GM12878 (cell line): Measurements from ENCODE around the gene IFRD2. TPM values are rescaled to one million over a fixed set of nuclear protein-coding genes. Genes with fewer than 3 reads are reported as not detected.

ENCODE experiments used
- BCL11A ChIP-seq: IDR thresholded peaks from 2 replicates; pipeline ENCODE4 v1.6.1; 2011; ENCODE audit warnings: low read depth, low read length
- CBFB ChIP-seq: IDR thresholded peaks from 2 replicates; pipeline ENCODE4 v1.6.1; 2016; ENCODE audit warnings: antibody characterized with exemption, low read depth
- CHD4 ChIP-seq: fragments of 200-600 bp; sonication (generic); IDR thresholded peaks from 2 replicates; pipeline ENCODE4 v1.6.1; 2016; ENCODE audit warnings: mild to moderate bottlenecking
- CREM ChIP-seq: IDR thresholded peaks from 2 replicates; pipeline ENCODE4 v1.6.1; 2014; ENCODE audit warnings: antibody characterized with exemption, low read depth
- DPF2 ChIP-seq: fragments of 450-650 bp; IDR thresholded peaks from 2 replicates; pipeline ENCODE4 v1.6.1; 2017; ENCODE audit warnings: mild to moderate bottlenecking
- EED ChIP-seq: sonication (generic); IDR thresholded peaks from 2 replicates; pipeline ENCODE4 v1.6.1; 2016; ENCODE audit warnings: antibody characterized with exemption, low read depth
- ESRRA ChIP-seq: IDR thresholded peaks from 2 replicates; pipeline ENCODE4 v1.6.1; 2012; ENCODE audit warnings: mild to moderate bottlenecking, low read length, improper control_type of control experiment
- IRF4 ChIP-seq: IDR thresholded peaks from 2 replicates; pipeline ENCODE4 v1.6.1; 2011; ENCODE audit warnings: low read depth, low read length
- MEF2A ChIP-seq: IDR thresholded peaks from 2 replicates; pipeline ENCODE4 v1.6.1; 2011; ENCODE audit warnings: low read depth, mild to moderate bottlenecking, low read length, moderate library complexity; ENCODE audit not compliant: insufficient read depth
- NR2C2 ChIP-seq: IDR thresholded peaks from 2 replicates; pipeline ENCODE4 v1.6.1; 2011; ENCODE audit warnings: borderline replicate concordance, low read depth; ENCODE audit not compliant: control insufficient read depth, insufficient read length
- PAX5 ChIP-seq: IDR thresholded peaks from 2 replicates; pipeline ENCODE4 v1.6.1; 2011; ENCODE audit warnings: low read depth, low read length, borderline replicate concordance
- PRDM15 ChIP-seq: fragments of 450-650 bp; formaldehyde crosslinking; IDR thresholded peaks from 2 replicates; pipeline ENCODE4 v1.4.0; 2020; ENCODE audit warnings: mild to moderate bottlenecking, moderate library complexity
- RAD21 ChIP-seq: IDR thresholded peaks from 2 replicates; pipeline ENCODE4 v1.6.1; 2011; ENCODE audit warnings: mild to moderate bottlenecking, low read depth, low read length, moderate library complexity; ENCODE audit not compliant: insufficient read depth
- RAD51 ChIP-seq: fragments of 450-650 bp; IDR thresholded peaks from 2 replicates; pipeline ENCODE4 v1.6.1; 2016; ENCODE audit warnings: moderate library complexity, mild to moderate bottlenecking, inconsistent platforms
- REST ChIP-seq: IDR thresholded peaks from 2 replicates; pipeline ENCODE4 v1.6.1; 2012; ENCODE audit warnings: mild to moderate bottlenecking, low read depth, low read length
- RFX5 ChIP-seq: IDR thresholded peaks from 2 replicates; pipeline ENCODE4 v1.6.1; 2011; ENCODE audit warnings: low read depth, low read length, improper control_type of control experiment
- RUNX3 ChIP-seq: IDR thresholded peaks from 2 replicates; pipeline ENCODE4 v1.6.1; 2012; ENCODE audit warnings: low read length, inconsistent platforms
- SMC3 ChIP-seq: IDR thresholded peaks from 2 replicates; pipeline ENCODE4 v1.6.1; 2011; ENCODE audit warnings: low read length, improper control_type of control experiment, borderline replicate concordance
- SREBF2 ChIP-seq: IDR thresholded peaks from 2 replicates; pipeline ENCODE4 v1.6.1; 2012; ENCODE audit warnings: mild to moderate bottlenecking, low read length
- TCF3 ChIP-seq: IDR thresholded peaks from 2 replicates; pipeline ENCODE4 v1.6.1; 2012; ENCODE audit warnings: low read depth, mild to moderate bottlenecking, low read length, borderline replicate concordance; ENCODE audit not compliant: insufficient read depth
- USF2 ChIP-seq: IDR thresholded peaks from 2 replicates; pipeline ENCODE4 v1.6.1; 2011; ENCODE audit warnings: low read depth, low read length, improper control_type of control experiment, borderline replicate concordance
- polyA plus RNA-seq, 11 experiments: library from polyadenylated mRNA; depleted of rRNA in 4 of 11; unstranded in 6 of 11; stranded (reverse) in 5 of 11; fragments of >200 nt; fragmentation: Nextera tagmentation in 4 of 11; fragmentation: Illumina TruSeq in 1 of 11; extraction: Ambion mirVana in 4 of 11; extraction: Trizol in 1 of 11; gene quantifications; 1 replicate in 1 of 11; 2 replicates in 10 of 11; pipeline versions ENCODE4 v1.2.1 to v1.2.3, GENCODE V29; 2011 to 2016; ENCODE audit warnings: inconsistent platforms in 2 of 11, missing spikeins in 2 of 11, low read depth in 1 of 11
- total RNA-seq, 4 experiments: library from RNA; depleted of rRNA in 3 of 4; stranded (reverse); fragments of >200 nt in 3 of 4; fragmentation: Illumina TruSeq in 1 of 4; extraction: Trizol in 1 of 4; gene quantifications; 2 replicates each; pipeline versions ENCODE4 v1.2.1 to v1.2.3, GENCODE V29; 2013 to 2021

The IFRD2 gene
- total and polyA plus RNA-seq, 10 of the 15 experiments (the other 5 are each of a cell fraction or from before 2014, with no cell fraction given): 19.1 to 153 (median 80.3) TPM

GRCh38 chr3:50324351-50325112 lies 32.3 kb upstream of the IFRD2 start (continued):
- TF ChIP-seq PRDM15 (no peak), CREM (no peak), RFX5 (no peak), RAD51 (no peak), RAD21 (peak; percentile 66), CBFB (no peak), EED (no peak), RUNX3 (no peak), ESRRA (no peak), PAX5 (no peak), SREBF2 (no peak), NR2C2 (no peak), MEF2A (no peak), CHD4 (no peak), TCF3 (no peak), USF2 (no peak), IRF4 (no peak), DPF2 (no peak), SMC3 (peak; percentile 49), BCL11A (no peak), REST (no peak)
